T-helper 2 cell treated with Interferon-gamma antibody and Interleukin-4, amounts not matched to agents 5 μg/mL and 100 μg/mL, for 36 hours (primary cell): ENCODE measurements around the gene TMEM143.

Experiments
- DNase-seq: peaks from one replicate; pipeline ENCODE4 v3.0.0; 2021; ENCODE audit warnings: low spot score
- H3K27ac Mint-ChIP-seq: one replicate; pipeline ENCODE4 v1.8.0; 2021; ENCODE audit warnings: mild to moderate bottlenecking, mixed read lengths
- H3K27me3 Mint-ChIP-seq: one replicate; pipeline ENCODE4 v1.8.0; 2021; ENCODE audit warnings: low read depth, mixed read lengths
- H3K36me3 Mint-ChIP-seq: one replicate; pipeline ENCODE4 v1.8.0; 2021; ENCODE audit warnings: low read depth, mixed read lengths
- H3K4me1 Mint-ChIP-seq: one replicate; pipeline ENCODE4 v1.8.0; 2021; ENCODE audit warnings: low read depth, mixed read lengths
- H3K4me3 Mint-ChIP-seq: one replicate; pipeline ENCODE4 v1.8.0; 2022; ENCODE audit warnings: mild to moderate bottlenecking, moderate library complexity, mixed read lengths
- H3K9me3 Mint-ChIP-seq: one replicate; pipeline ENCODE4 v1.8.0; 2021; ENCODE audit warnings: mixed read lengths

Gene TMEM143

GRCh38 chr19:48355365-48355954 lies 8.3 kb downstream of the TMEM143 start:
- no peak overlapping the region for H3K27ac Mint-ChIP-seq
- no peaks in the 10 kb centered on the region for H3K9me3 Mint-ChIP-seq
- H3K36me3 Mint-ChIP-seq, result peaks cover 2% of the 10 kb centered on the region
- no peak overlapping the region for H3K4me3 Mint-ChIP-seq
- no peak for DNase-seq
- H3K4me1 Mint-ChIP-seq, result peaks cover 4% of the 10 kb centered on the region
- H3K27me3 Mint-ChIP-seq, result no peaks in the 10 kb centered on the region

DNA sequence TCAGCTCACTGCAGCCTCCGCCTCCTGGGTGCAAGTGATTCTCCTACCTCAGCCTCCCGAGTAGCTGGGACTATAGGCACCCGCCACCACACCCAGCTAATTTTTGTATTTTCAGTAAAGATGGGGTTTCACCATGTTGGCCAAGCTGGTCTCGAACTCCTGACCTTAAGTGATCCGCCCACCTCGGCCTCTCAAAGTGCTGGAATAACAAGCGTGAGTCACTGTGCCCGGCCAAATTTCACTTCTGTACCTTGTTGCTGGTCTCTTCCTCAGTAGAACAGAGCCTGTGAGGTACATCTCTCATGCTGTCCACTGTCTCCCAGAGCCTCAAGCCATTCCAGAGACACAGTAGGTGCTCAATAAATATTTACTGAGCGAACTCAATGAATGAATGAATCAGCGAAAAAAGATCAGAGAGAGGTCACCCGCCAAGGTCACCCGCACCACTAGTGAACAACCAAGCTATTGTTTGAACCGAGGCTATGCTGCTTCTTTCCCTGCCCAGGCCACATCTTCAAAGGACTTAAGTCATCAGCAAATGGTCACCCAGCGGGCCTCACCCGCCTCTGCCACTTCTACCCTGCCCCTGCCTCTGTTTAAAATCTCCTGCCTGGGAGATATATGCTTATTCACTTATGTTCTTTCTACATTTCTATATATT lies 9.3 kb downstream of the TMEM143 start:
- Mint-ChIP-seq H3K4me1 (peaks cover 4% of the 10 kb centered on the region), H3K4me3 (no peak overlapping the region), H3K27me3 (no peaks in the 10 kb centered on the region), H3K36me3 (peaks cover 2% of the 10 kb centered on the region), H3K27ac (no peak overlapping the region), H3K9me3 (no peaks in the 10 kb centered on the region)
- no peak for DNase-seq

DNA sequence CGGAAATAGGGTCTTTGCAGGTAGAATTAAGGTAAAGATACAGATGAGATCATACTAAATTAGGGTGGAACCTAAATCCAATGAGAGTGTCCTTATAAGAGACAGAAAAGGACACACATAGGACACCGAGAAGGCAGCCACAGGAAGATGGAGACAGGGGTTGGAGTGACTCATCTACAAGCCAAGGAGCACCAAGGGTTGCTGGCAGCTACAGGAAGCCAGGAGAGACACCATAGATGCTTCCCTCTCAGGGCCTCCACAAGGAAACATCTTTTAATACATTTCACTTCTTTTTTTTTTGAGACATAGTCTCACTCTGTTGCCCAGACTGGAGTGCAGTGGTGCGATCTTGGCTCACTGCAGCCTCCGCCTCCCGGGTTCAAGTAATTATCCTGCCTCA lies 10.1 kb downstream of the TMEM143 start:
- H3K36me3 Mint-ChIP-seq, result peaks cover 2% of the 10 kb centered on the region
- no peaks in the 10 kb centered on the region for H3K9me3 Mint-ChIP-seq
- no peak for DNase-seq
- peaks cover 4% of the 10 kb centered on the region for H3K4me1 Mint-ChIP-seq
- no peaks in the 10 kb centered on the region for H3K27me3 Mint-ChIP-seq
- H3K27ac Mint-ChIP-seq, result no peak overlapping the region
- no peak overlapping the region for H3K4me3 Mint-ChIP-seq

- Mint-ChIP-seq H3K27ac (no peak overlapping the region), H3K4me3 (no peak overlapping the region)
- peak; percentile 63 for DNase-seq
Measured at GRCh38 chr19:48351341-48351752, 12.4 kb downstream of the TMEM143 start.

DNA sequence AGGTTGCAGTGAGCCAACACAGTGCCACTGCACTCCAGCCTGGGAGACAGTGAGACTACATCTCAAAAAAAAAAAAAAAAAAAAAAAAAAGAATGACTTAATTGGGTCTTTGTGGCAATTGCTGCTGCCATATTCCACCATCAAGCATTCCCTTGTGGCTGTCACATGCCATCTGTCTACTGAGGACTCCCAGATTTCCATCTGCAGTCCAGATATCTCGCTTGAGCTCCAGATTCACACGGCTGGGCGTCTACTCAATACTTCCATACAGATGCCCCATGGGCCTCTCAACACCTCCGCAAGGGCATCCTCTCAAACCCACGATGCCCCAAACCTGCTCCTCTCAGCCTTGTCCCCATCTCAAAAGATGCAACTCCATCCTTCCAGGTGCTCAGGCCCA lies 12.9 kb downstream of the TMEM143 start:
- H3K4me1 Mint-ChIP-seq, result peaks cover 4% of the 10 kb centered on the region
- no peak overlapping the region for H3K4me3 Mint-ChIP-seq
- no peaks in the 10 kb centered on the region for H3K27me3 Mint-ChIP-seq
- peaks cover 3% of the 10 kb centered on the region for H3K36me3 Mint-ChIP-seq
- DNase-seq, result no peak
- no peak overlapping the region for H3K27ac Mint-ChIP-seq
- H3K9me3 Mint-ChIP-seq, result no peaks in the 10 kb centered on the region

More at GRCh38 chr19:48351341-48351752, 12.4 kb downstream of the TMEM143 start:
- peaks cover 4% of the 10 kb centered on the region for H3K4me1 Mint-ChIP-seq
- H3K9me3 Mint-ChIP-seq, result no peaks in the 10 kb centered on the region
- H3K36me3 Mint-ChIP-seq, result peaks cover 3% of the 10 kb centered on the region
- no peaks in the 10 kb centered on the region for H3K27me3 Mint-ChIP-seq

GRCh38 chr19:48348737-48349136 lies 15.0 kb downstream of the TMEM143 start:
- Mint-ChIP-seq H3K27me3 (no peaks in the 10 kb centered on the region), H3K4me1 (peaks cover 4% of the 10 kb centered on the region), H3K9me3 (no peaks in the 10 kb centered on the region), H3K4me3 (no peak overlapping the region), H3K36me3 (peaks cover 3% of the 10 kb centered on the region), H3K27ac (no peak overlapping the region)
- no peak for DNase-seq

GRCh38 chr19:48348045-48348444 lies 15.7 kb downstream of the TMEM143 start:
- no peaks in the 10 kb centered on the region for H3K27me3 Mint-ChIP-seq

DNA sequence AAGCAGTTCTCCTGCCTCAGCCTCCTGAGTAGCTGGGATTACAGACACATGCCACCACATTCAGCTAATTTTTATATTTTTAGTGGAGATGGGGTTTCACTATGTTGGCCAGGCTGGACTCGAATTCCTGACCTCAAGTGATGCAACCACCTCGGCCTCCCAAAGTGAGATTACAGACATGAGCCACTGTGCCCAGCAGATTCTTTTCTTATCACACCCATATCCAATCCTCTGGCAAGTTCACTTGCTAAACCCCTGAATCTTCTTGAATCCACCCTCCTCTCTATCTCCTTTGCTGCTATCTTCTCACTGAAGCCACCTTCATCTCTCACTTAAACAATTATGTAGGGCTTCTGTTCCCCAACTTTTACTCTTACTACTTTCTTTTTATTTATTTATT lies 17.5 kb downstream of the TMEM143 start:
- Mint-ChIP-seq H3K27me3 (no peaks in the 10 kb centered on the region), H3K4me3 (no peak overlapping the region), H3K4me1 (peaks cover 2% of the 10 kb centered on the region), H3K9me3 (no peaks in the 10 kb centered on the region), H3K36me3 (peaks cover 5% of the 10 kb centered on the region), H3K27ac (no peak overlapping the region)
- no peak for DNase-seq

More at GRCh38 chr19:48348045-48348444, 15.7 kb downstream of the TMEM143 start:
- peaks cover 3% of the 10 kb centered on the region for H3K36me3 Mint-ChIP-seq
- peaks cover 2% of the 10 kb centered on the region for H3K4me1 Mint-ChIP-seq
- no peak for DNase-seq
- H3K9me3 Mint-ChIP-seq, result no peaks in the 10 kb centered on the region
- H3K4me3 Mint-ChIP-seq, result no peak overlapping the region
- no peak overlapping the region for H3K27ac Mint-ChIP-seq

DNA sequence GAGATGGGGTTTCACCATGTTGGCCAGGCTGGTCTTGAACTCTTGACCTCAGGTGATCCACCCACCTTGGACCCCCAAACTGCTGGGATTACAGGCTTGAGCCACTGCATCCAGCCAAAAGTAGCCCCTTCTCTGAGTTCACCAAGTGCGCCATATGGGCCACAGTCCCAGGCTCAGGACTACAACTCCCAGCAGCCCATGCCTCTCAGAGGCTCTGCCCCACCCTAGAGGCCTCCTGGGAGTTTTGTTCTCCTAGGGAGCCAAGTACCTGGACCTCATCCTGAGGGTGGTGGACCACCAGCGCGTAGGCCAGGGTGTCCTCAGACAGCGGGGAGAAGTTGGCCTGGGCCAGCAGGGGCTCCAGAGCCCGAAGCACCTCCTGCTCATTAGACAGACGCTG lies 18.8 kb downstream of the TMEM143 start:
- Mint-ChIP-seq H3K4me3 (no peak overlapping the region), H3K27me3 (no peaks in the 10 kb centered on the region), H3K9me3 (no peaks in the 10 kb centered on the region), H3K4me1 (no peaks in the 10 kb centered on the region), H3K27ac (no peak overlapping the region), H3K36me3 (peaks cover 5% of the 10 kb centered on the region)
- DNase-seq, result no peak

DNA sequence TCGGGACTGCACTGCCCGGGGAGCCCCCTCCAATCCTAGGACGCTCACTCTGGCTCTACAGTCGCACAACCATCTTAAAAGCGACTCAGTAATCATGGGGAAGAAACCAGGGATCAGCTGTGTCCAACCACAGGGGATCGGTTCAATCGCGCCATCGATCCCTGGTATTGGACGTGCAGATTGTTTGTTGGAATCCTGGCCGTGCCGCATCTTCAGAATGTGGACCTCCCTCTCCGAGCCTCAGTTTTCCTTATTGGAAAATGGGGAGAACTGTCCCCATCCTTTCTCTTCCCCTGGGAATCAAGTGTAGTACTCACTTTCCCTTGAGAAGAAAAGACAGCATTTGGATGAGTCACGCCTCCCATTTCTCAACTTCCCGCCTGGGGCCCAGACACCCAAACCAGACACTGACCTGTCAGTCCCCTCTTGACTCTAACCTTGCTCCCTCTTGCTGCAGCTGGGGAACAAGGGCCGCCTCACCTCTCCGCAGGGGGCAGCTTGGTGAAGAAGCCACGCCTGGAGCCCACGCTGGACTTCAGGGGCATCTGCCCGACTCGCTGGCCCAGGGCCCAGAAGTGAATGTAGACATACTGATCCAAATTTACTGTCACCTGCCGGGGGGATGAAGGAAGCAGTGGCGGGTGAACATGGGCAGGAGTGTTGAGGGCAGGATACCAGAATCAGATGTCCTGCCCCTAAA lies 20.7 kb downstream of the TMEM143 start:
- no peak for DNase-seq
- H3K9me3 Mint-ChIP-seq, result no peaks in the 10 kb centered on the region
- no peaks in the 10 kb centered on the region for H3K27me3 Mint-ChIP-seq
- no peak overlapping the region for H3K4me3 Mint-ChIP-seq
- H3K4me1 Mint-ChIP-seq, result no peaks in the 10 kb centered on the region
- H3K27ac Mint-ChIP-seq, result no peak overlapping the region
- peaks cover 2% of the 10 kb centered on the region for H3K36me3 Mint-ChIP-seq

DNA sequence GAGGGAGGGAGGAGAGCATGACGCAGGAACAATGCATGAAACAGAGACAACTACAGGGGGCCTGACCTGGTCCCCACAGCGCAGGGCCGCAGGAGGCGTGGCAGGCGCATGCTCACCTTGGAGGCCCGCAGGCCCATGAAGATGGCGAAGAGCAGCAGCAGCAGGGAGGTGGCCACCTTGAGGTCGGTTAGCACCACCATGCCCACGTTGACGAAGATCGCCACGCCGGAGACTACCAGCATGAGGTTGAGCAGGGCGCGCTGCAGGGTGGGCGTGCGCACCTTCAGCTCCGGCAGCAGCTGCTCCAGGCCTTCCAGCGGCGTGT lies 21.4 kb downstream of the TMEM143 start:
- no peaks in the 10 kb centered on the region for H3K4me1 Mint-ChIP-seq
- no peaks in the 10 kb centered on the region for H3K27me3 Mint-ChIP-seq
- H3K4me3 Mint-ChIP-seq, result no peak overlapping the region
- H3K9me3 Mint-ChIP-seq, result no peaks in the 10 kb centered on the region
- DNase-seq, result no peak
- H3K27ac Mint-ChIP-seq, result no peak overlapping the region
- peaks cover 2% of the 10 kb centered on the region for H3K36me3 Mint-ChIP-seq

GRCh38 chr19:48341515-48342413 lies 22.0 kb downstream of the TMEM143 start:
- Mint-ChIP-seq H3K27ac (no peak overlapping the region), H3K9me3 (no peaks in the 10 kb centered on the region), H3K36me3 (peaks cover 2% of the 10 kb centered on the region)

DNA sequence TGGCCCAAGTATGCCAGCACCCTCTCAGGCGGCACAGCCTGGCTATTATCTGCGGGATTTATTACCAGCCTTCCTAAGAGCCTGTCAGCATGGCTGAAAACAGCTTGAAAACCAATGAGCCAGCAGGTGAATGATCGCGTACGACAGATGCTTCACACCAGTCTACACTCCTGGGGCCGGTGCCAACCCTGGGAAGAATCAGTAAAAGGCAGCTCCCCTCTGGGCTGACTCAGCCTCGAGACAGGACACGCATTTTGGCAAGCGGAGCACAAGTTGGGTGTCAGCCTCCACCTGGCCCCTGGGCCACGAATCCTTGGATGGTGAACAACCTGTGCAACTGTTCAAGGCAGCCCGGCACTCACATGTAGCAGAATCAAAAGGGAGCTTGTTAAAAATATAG lies 22.7 kb downstream of the TMEM143 start:
- H3K4me3 Mint-ChIP-seq, result no peak overlapping the region
- DNase-seq, result no peak
- H3K9me3 Mint-ChIP-seq, result no peaks in the 10 kb centered on the region
- no peaks in the 10 kb centered on the region for H3K27me3 Mint-ChIP-seq
- peaks cover 2% of the 10 kb centered on the region for H3K36me3 Mint-ChIP-seq
- no peaks in the 10 kb centered on the region for H3K4me1 Mint-ChIP-seq
- no peak overlapping the region for H3K27ac Mint-ChIP-seq

More at GRCh38 chr19:48341515-48342413, 22.0 kb downstream of the TMEM143 start:
- no peaks in the 10 kb centered on the region for H3K27me3 Mint-ChIP-seq
- no peaks in the 10 kb centered on the region for H3K4me1 Mint-ChIP-seq
- DNase-seq, result no peak
- H3K4me3 Mint-ChIP-seq, result no peak overlapping the region
